ENCODE results near the gene RAB11FIP3. TPM values are rescaled to one million over a fixed set of nuclear protein-coding genes. Genes with fewer than 3 reads are reported as not detected.
A peak's percentile ranks its signal among the peaks of the same experiment; 100 is the strongest.

RAB11FIP3 gene
- total RNA-seq, 2 donors from 2014 or later = 33.2 to 93.2 TPM

DNA sequence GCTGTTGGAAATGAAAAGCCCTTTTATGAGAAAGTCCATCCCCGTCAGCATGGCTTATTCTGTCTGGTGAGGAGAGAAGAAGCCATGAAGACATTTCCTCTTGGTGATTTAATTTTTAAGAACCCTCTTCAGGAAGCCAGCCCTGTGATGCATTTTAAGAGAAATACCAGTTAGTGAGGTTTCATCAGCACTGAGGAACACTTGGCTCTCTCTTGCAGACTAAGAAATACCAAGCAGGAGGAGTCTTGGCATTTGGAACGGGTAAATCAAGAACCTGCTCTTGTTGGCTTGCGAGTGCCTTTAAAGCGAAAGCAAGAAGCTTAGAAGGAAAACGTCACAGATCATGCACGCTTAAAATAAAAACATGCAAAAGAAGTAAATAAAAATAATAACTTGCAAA lies 17.5 kb downstream of the RAB11FIP3 start:
- no peak for DNase-seq (ENCODE audit: low spot score)

DNA sequence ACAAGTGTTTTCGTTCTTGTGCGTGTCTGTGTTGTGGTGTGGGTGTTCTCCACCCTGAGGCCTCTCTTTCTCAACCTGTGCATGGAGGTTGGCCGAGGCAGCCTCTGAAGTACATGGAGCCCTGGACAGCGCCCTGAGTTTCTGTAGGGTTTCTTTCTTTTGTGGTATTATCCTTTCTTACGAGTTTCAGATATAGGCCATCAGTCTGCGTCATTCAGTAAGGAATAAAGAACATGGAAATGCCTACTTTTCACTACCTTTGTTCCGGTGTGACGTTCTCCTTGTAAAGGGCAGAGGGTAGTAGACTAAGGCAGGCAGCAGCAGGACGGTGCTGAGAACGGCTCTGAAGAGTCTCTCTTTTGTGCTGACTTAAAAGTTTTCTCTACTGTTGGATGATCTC lies 18.6 kb downstream of the RAB11FIP3 start:
- no peaks in the 10 kb centered on the region for H3K36me3 ChIP-seq
- no peak overlapping the region for H3K4me3 ChIP-seq
- no peak for DNase-seq (ENCODE audit: low spot score)
- no peaks in the 10 kb centered on the region for H3K27me3 ChIP-seq (replicated peaks; ENCODE audit: insufficient read depth)
- intact Hi-C loops (cut with DNase I) = no loop called here
- no peak overlapping the region for H3K27ac ChIP-seq
- no peaks in the 10 kb centered on the region for H3K4me1 ChIP-seq (replicated peaks)
- TF ChIP-seq POLR2AphosphoS5 (IDR thresholded peaks at IDR 0.05) = no peak
- no peak for TF ChIP-seq POLR2A (IDR thresholded peaks at IDR 0.05)
- TF ChIP-seq, protein P1, sequence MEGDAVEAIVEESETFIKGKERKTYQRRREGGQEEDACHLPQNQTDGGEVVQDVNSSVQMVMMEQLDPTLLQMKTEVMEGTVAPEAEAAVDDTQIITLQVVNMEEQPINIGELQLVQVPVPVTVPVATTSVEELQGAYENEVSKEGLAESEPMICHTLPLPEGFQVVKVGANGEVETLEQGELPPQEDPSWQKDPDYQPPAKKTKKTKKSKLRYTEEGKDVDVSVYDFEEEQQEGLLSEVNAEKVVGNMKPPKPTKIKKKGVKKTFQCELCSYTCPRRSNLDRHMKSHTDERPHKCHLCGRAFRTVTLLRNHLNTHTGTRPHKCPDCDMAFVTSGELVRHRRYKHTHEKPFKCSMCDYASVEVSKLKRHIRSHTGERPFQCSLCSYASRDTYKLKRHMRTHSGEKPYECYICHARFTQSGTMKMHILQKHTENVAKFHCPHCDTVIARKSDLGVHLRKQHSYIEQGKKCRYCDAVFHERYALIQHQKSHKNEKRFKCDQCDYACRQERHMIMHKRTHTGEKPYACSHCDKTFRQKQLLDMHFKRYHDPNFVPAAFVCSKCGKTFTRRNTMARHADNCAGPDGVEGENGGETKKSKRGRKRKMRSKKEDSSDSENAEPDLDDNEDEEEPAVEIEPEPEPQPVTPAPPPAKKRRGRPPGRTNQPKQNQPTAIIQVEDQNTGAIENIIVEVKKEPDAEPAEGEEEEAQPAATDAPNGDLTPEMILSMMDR (IDR thresholded peaks at IDR 0.05) = no peak
- H3K9me3 ChIP-seq = no peaks in the 10 kb centered on the region
- 92% methylated on average over 10 of the region's 10 CpGs for WGBS

More for the DNA sequence above, 17.5 kb downstream of the RAB11FIP3 start:
- WGBS = 56% methylated on average over 6 of the region's 6 CpGs
- intact Hi-C loops (cut with DNase I) = no loop called here
- Histone ChIP-seq H3K4me1 (replicated peaks) (no peaks in the 10 kb centered on the region), H3K36me3 (no peaks in the 10 kb centered on the region), H3K27ac (peak overlapping the region; percentile 30 to 51), H3K27me3 (replicated peaks; ENCODE audit: insufficient read depth) (no peaks in the 10 kb centered on the region), H3K4me3 (no peak overlapping the region), H3K9me3 (no peaks in the 10 kb centered on the region)
- no peak for TF ChIP-seq POLR2A (IDR thresholded peaks at IDR 0.05)
- peak; percentile 56 for TF ChIP-seq POLR2AphosphoS5 (IDR thresholded peaks at IDR 0.05)
- TF ChIP-seq, protein P1 (IDR thresholded peaks at IDR 0.05) = no peak

DNA sequence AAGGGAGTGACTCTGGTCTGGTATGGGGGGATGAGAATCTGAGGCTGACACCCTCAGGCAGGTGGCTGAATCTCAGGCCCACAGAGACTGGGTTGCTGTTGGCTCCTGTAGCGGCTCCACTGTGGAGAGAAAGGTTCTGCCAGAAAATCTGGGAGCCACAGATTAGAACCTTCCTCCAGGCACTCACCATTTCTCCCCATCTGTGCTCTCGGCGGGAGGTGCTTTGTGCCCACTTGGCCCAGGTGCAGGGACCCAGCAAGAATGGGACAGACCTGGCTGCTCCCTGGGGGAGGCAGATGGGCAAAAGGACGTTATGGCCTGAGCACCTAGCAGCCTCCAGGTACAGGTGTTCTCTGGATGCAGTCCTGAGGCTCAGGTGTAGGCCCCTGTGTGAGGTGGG lies 20.1 kb downstream of the RAB11FIP3 start:
- H3K27ac ChIP-seq = no peak overlapping the region
- TF ChIP-seq POLR2A (IDR thresholded peaks at IDR 0.05) (no peak), POLR2AphosphoS5 (IDR thresholded peaks at IDR 0.05) (no peak)
- TF ChIP-seq, protein P1 (IDR thresholded peaks at IDR 0.05) = no peak

DNA sequence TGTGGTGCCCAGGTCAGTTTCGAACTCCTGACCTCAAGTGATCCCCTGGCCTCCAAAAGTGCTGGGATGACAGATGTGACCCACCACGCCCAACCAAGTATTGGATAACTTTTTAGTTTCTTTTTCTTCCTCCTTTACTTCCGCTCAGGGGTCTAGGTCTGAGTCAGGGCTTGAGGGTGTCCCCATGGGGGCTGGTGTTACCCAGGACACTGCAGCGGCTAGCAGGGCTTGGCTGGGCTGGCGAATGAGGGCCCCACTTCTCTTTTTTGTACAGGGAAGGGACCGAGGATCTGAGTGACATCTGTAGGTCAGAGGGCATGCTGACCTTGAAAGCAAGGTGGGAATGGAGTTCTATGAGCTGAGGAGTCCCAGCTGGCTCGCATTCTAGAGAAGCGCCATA lies 24.9 kb downstream of the RAB11FIP3 start:
- intact Hi-C loops (cut with DNase I) = no loop called here
- 63% methylated on average over 8 of the region's 8 CpGs for WGBS
- TF ChIP-seq POLR2AphosphoS5 (IDR thresholded peaks at IDR 0.05) (no peak), POLR2A (IDR thresholded peaks at IDR 0.05) (no peak)
- TF ChIP-seq, protein P1 (IDR thresholded peaks at IDR 0.05) = no peak

More for the DNA sequence above, 20.1 kb downstream of the RAB11FIP3 start:
- H3K27me3 ChIP-seq (replicated peaks; ENCODE audit: insufficient read depth) = no peaks in the 10 kb centered on the region
- WGBS = 77% methylated on average over 4 of the region's 4 CpGs
- no peaks in the 10 kb centered on the region for H3K9me3 ChIP-seq
- H3K4me3 ChIP-seq = no peak overlapping the region
- no peaks in the 10 kb centered on the region for H3K4me1 ChIP-seq (replicated peaks)
- DNase-seq (ENCODE audit: low spot score) = no peak
- no peaks in the 10 kb centered on the region for H3K36me3 ChIP-seq
- intact Hi-C loops (cut with DNase I) = no loop called here

DNA sequence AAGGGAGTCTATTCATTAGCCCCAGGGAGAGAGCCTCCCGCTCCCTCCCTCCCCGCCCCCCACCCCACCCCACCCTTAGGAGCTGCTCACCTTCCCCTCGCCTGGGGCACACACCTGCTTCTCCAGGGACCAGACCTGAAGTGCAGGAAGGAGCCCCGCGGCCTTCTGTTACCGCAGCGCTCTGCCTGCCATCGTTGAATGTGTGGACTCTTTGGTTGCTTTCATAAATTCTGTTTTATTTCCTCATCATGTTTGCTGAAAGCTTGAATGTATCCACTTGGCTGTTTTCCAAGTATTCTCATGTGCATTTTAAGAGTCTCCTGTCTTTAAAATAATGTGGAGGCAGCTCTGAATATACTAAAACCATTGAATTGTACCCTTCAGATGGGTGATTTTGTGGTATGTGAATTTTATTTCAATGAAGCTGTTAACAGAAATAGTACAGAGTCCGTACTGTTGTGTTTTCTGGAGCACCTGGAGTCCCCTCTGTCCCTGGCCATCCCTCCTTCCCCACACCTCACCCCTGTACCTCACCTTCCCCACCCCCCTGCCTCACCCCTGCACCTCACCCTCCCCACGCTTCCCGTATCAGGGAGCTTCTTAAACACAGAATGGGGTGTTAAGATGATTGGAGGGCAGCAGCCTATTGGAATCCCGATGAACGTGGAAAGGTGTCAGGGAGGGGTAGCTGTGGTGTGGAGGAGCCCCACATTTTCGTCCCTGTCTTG lies 25.5 kb downstream of the RAB11FIP3 start:
- H3K27ac ChIP-seq = peak overlapping the region in 1 of 2 donors; percentile 22
- intact Hi-C loops (cut with DNase I) = no loop called here

More for the DNA sequence above, 24.9 kb downstream of the RAB11FIP3 start:
- Histone ChIP-seq H3K27me3 (replicated peaks; ENCODE audit: insufficient read depth) (no peaks in the 10 kb centered on the region), H3K4me1 (replicated peaks) (no peaks in the 10 kb centered on the region), H3K27ac (peak overlapping the region in 1 of 2 donors; percentile 22), H3K4me3 (no peak overlapping the region), H3K9me3 (no peaks in the 10 kb centered on the region), H3K36me3 (no peaks in the 10 kb centered on the region)
- DNase-seq (ENCODE audit: low spot score) = no peak

More for the DNA sequence above, 25.5 kb downstream of the RAB11FIP3 start:
- Histone ChIP-seq H3K4me1 (replicated peaks) (no peaks in the 10 kb centered on the region), H3K36me3 (no peaks in the 10 kb centered on the region), H3K4me3 (no peak overlapping the region), H3K9me3 (no peaks in the 10 kb centered on the region), H3K27me3 (replicated peaks; ENCODE audit: insufficient read depth) (no peaks in the 10 kb centered on the region)
- TF ChIP-seq, protein P1 (IDR thresholded peaks at IDR 0.05) = no peak
- TF ChIP-seq POLR2A (IDR thresholded peaks at IDR 0.05) = no peak
- no peak for TF ChIP-seq POLR2AphosphoS5 (IDR thresholded peaks at IDR 0.05)
- WGBS = 35% methylated on average over 14 of the region's 14 CpGs
- DNase-seq (ENCODE audit: low spot score) = no peak

All from prostate gland (tissue), 2 donors.